ENCODE measurements around the gene TATDN3.
"Not testable (repeated sequence)": the region's sequence is repeated elsewhere in the genome, so short reads cannot be mapped to it uniquely, and the experiment has no call there.

DNA sequence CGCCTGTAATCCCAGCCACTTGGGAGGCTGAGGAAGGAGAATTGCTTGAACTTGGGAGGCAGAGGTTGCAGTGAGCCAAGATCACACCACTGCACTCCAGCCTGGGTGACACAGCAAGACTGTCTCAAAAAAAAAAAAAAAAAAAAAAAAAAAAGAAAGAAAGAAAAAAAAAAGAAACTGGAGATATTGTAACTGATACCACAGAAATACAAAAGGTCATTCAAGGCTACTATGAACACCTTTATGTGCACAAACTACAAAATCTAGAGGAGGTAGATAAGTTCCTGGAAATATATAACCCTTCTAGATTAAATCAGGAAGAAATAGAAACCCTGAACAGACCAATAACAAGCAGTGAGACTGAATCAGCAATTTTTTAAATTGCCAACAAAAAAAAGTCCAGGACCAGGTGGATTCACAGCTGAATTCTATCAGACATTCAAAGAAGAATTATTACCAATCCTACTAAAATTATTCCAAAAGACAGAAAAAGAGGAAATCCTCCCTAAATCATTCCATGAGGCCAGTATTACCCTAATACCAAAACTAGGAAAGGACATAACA lies 26.9 kb upstream of the TATDN3 start:
- TF ChIP-seq, protein P1, sequence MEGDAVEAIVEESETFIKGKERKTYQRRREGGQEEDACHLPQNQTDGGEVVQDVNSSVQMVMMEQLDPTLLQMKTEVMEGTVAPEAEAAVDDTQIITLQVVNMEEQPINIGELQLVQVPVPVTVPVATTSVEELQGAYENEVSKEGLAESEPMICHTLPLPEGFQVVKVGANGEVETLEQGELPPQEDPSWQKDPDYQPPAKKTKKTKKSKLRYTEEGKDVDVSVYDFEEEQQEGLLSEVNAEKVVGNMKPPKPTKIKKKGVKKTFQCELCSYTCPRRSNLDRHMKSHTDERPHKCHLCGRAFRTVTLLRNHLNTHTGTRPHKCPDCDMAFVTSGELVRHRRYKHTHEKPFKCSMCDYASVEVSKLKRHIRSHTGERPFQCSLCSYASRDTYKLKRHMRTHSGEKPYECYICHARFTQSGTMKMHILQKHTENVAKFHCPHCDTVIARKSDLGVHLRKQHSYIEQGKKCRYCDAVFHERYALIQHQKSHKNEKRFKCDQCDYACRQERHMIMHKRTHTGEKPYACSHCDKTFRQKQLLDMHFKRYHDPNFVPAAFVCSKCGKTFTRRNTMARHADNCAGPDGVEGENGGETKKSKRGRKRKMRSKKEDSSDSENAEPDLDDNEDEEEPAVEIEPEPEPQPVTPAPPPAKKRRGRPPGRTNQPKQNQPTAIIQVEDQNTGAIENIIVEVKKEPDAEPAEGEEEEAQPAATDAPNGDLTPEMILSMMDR (IDR thresholded peaks at IDR 0.05) = not testable (repeated sequence)
- TF ChIP-seq POLR2A (IDR thresholded peaks at IDR 0.05) = not testable (repeated sequence)

Data from adrenal gland (tissue), 5 donors.